HEK293T (cell line): ENCODE results near the gene PHIP.

Experiments
- ELF4 ChIP-seq: fragments of 450-650 bp; IDR thresholded peaks from 2 replicates; pipeline ENCODE4 v1.6.1; 2017; ENCODE audit warnings: antibody characterized with exemption
- FOXA1 ChIP-seq: fragments of 450-650 bp; IDR thresholded peaks from 2 replicates; pipeline ENCODE4 v1.6.1; 2016; ENCODE audit warnings: mild to moderate bottlenecking
- FOXM1 ChIP-seq: fragments of 450-650 bp; IDR thresholded peaks from 2 replicates; pipeline ENCODE4 v1.6.1; 2017; ENCODE audit warnings: mild to moderate bottlenecking, borderline replicate concordance
- NFRKB ChIP-seq: fragments of 450-650 bp; IDR thresholded peaks from 2 replicates; pipeline ENCODE4 v1.6.1; 2016; ENCODE audit warnings: mild to moderate bottlenecking, moderate library complexity
- SP1 ChIP-seq: fragments of 450-650 bp; IDR thresholded peaks from 2 replicates; pipeline ENCODE4 v1.6.1; 2017
- SUZ12 ChIP-seq: fragments of 450-650 bp; IDR thresholded peaks from 2 replicates; pipeline ENCODE4 v1.6.1; 2016; ENCODE audit warnings: mild to moderate bottlenecking
- TARDBP ChIP-seq: fragments of 450-650 bp; IDR thresholded peaks from 2 replicates; pipeline ENCODE4 v1.6.1; 2016
- ZNF384 ChIP-seq: fragments of 450-650 bp; IDR thresholded peaks from 2 replicates; pipeline ENCODE4 v1.6.1; 2016
- TF ChIP-seq, protein P1 (sequence below): fragments of 450-650 bp; IDR thresholded peaks from 2 replicates; pipeline ENCODE4 v1.6.1; 2016

GRCh38 chr6:78966542-78966941 lies 111.5 kb downstream of the PHIP start:
- no peak for TF ChIP-seq SUZ12
- TF ChIP-seq FOXM1: no peak
- TF ChIP-seq FOXA1: no peak
- TF ChIP-seq ELF4: no peak
- TF ChIP-seq, protein P1, sequence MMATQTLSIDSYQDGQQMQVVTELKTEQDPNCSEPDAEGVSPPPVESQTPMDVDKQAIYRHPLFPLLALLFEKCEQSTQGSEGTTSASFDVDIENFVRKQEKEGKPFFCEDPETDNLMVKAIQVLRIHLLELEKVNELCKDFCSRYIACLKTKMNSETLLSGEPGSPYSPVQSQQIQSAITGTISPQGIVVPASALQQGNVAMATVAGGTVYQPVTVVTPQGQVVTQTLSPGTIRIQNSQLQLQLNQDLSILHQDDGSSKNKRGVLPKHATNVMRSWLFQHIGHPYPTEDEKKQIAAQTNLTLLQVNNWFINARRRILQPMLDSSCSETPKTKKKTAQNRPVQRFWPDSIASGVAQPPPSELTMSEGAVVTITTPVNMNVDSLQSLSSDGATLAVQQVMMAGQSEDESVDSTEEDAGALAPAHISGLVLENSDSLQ: no peak
- no peak for TF ChIP-seq ZNF384
- no peak for TF ChIP-seq TARDBP
- no peak for TF ChIP-seq NFRKB
- TF ChIP-seq SP1: no peak
